Loucy (cell line): ENCODE results near the gene LMF2.

Experiments
- H2AFZ ChIP-seq: fragments of 200-600 bp; sonication (generic); 2 replicates; pipeline ENCODE4 v1.6.0; 2016; ENCODE audit warnings: antibody characterized with exemption, mild to moderate bottlenecking, low read length, moderate library complexity
- H3F3A ChIP-seq: fragments of 200-600 bp; 2 replicates; pipeline ENCODE4 v1.6.0; 2016; ENCODE audit warnings: antibody characterized with exemption, low read depth, mild to moderate bottlenecking
- H3K27me3 ChIP-seq: fragments of 200-600 bp; sonication (generic); 2 replicates; pipeline ENCODE4 v1.6.1; 2014; ENCODE audit warnings: low read length, mild to moderate bottlenecking; ENCODE audit not compliant: insufficient read depth, poor library complexity, severe bottlenecking
- H3K36me3 ChIP-seq: fragments of 200-600 bp; sonication (generic); 2 replicates; pipeline ENCODE4 v1.6.1; 2016; ENCODE audit warnings: low read length; ENCODE audit not compliant: insufficient read depth
- H3K4me1 ChIP-seq: fragments of 200-600 bp; sonication (generic); 2 replicates; pipeline ENCODE4 v1.5.1; 2014; ENCODE audit warnings: low read length, mild to moderate bottlenecking; ENCODE audit not compliant: insufficient read depth, poor library complexity, severe bottlenecking
- H3K4me2 ChIP-seq: fragments of 200-600 bp; sonication (generic); 2 replicates; pipeline ENCODE4 v1.6.0; 2014; ENCODE audit warnings: antibody characterized with exemption, low read length, low read depth, mild to moderate bottlenecking; ENCODE audit not compliant: poor library complexity, severe bottlenecking
- H3K4me3 ChIP-seq: fragments of 200-600 bp; sonication (generic); 2 replicates; pipeline ENCODE4 v1.5.1; 2014; ENCODE audit warnings: low read length, mild to moderate bottlenecking, mixed read lengths; ENCODE audit not compliant: poor library complexity, severe bottlenecking
- H3K79me2 ChIP-seq: fragments of 200-600 bp; sonication (generic); 2 replicates; pipeline ENCODE4 v1.6.1; 2014; ENCODE audit warnings: low read length; ENCODE audit not compliant: insufficient read depth
- H3K9ac ChIP-seq: fragments of 200-600 bp; sonication (generic); 2 replicates; pipeline ENCODE4 v1.6.0; 2014; ENCODE audit warnings: mild to moderate bottlenecking, low read depth, low read length, moderate library complexity; ENCODE audit not compliant: poor library complexity, severe bottlenecking
- H3K9me2 ChIP-seq: fragments of 200-600 bp; sonication (generic); replicated peaks from 2 replicates; pipeline ENCODE4 v1.6.1; 2016; ENCODE audit warnings: low read depth, low read length, mixed read lengths
- H3K9me3 ChIP-seq: fragments of 200-600 bp; sonication (generic); 2 replicates; pipeline ENCODE4 v1.6.1; 2014; ENCODE audit warnings: mild to moderate bottlenecking, antibody characterized with exemption, low read length, low read depth; ENCODE audit not compliant: insufficient read depth
- H4K20me1 ChIP-seq: fragments of 200-600 bp; sonication (generic); 2 replicates; pipeline ENCODE4 v1.6.0; 2014; ENCODE audit warnings: antibody characterized with exemption, low read length, mild to moderate bottlenecking; ENCODE audit not compliant: insufficient read depth, poor library complexity, severe bottlenecking
- EZH2phosphoT487 ChIP-seq: fragments of 200-600 bp; IDR thresholded peaks from 2 replicates; pipeline ENCODE4 v1.6.1; 2018; ENCODE audit warnings: antibody characterized with exemption, mild to moderate bottlenecking, moderate library complexity, borderline replicate concordance
- TF ChIP-seq, protein P1 (sequence below): fragments of 200-600 bp; sonication (generic); conservative IDR thresholded peaks from 2 replicates; pipeline ENCODE4 v1.5.1; 2014; ENCODE audit warnings: mild to moderate bottlenecking, antibody characterized with exemption, low read length

LMF2 gene

DNA sequence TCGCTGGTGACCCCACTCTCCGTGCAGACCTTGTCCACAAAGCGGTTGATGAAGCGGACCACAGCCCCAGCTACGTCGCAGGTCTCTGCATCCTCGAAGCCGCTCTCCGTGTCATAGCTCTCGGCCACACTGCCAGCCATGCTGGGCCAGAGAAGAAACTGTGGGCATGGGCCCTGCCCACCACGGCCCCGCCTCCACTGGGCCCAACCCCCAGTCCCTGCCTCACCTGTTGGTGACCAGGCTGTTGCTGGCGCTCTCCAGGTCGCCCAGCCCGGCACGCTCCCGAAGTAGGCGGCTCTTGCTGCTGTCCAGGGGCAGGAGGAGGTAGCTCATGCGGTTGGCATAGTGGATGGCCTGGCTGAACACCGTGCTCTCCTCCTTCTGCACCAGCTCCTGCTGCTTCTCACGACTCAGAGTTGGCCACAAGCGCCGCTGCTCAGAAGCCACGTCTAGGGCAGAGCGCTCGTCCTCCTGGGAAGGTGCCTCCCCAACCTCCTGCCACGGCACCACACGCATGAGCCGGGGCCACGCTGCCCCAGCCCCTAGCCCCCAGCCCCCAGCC is 45.4 kb downstream of the LMF2 start:
- Histone ChIP-seq H3F3A (no peaks in the 10 kb centered on the region), H3K4me2 (no peak overlapping the region), H3K27me3 (no peaks in the 10 kb centered on the region), H3K9ac (no peak overlapping the region), H3K79me2 (peaks cover 28% of the 10 kb centered on the region), H3K9me3 (no peaks in the 10 kb centered on the region), H3K36me3 (peaks cover 97% of the 10 kb centered on the region; the same call in 1 of the 2 replicates), H3K9me2 (no peaks in the 10 kb centered on the region), H4K20me1 (peaks cover 11% of the 10 kb centered on the region), H3K4me3 (no peak overlapping the region), H3K4me1 (peaks cover 5% of the 10 kb centered on the region), H2AFZ (no peak overlapping the region)
- TF ChIP-seq, protein P1, sequence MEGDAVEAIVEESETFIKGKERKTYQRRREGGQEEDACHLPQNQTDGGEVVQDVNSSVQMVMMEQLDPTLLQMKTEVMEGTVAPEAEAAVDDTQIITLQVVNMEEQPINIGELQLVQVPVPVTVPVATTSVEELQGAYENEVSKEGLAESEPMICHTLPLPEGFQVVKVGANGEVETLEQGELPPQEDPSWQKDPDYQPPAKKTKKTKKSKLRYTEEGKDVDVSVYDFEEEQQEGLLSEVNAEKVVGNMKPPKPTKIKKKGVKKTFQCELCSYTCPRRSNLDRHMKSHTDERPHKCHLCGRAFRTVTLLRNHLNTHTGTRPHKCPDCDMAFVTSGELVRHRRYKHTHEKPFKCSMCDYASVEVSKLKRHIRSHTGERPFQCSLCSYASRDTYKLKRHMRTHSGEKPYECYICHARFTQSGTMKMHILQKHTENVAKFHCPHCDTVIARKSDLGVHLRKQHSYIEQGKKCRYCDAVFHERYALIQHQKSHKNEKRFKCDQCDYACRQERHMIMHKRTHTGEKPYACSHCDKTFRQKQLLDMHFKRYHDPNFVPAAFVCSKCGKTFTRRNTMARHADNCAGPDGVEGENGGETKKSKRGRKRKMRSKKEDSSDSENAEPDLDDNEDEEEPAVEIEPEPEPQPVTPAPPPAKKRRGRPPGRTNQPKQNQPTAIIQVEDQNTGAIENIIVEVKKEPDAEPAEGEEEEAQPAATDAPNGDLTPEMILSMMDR, result no peak
- no peak for TF ChIP-seq EZH2phosphoT487

DNA sequence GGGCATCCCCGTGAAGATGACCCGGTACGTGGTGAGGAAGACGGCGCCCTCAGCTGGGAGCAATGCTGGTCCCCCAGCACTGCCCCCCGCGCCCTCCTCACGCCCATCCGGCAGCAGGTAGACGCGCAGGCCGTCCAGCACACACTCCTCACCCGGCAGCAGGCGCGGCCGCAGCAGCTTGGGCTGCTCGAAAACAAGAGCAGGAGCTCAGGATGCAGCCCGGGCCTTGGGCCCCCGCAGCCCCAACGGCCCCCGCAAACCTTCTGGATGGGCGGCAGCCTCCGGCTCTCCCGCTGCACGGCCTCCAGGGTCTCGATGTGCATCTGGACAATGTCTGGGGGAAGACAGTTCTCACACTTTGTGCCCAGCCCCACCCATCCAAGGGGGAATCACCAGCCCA is 46.0 kb downstream of the LMF2 start:
- Histone ChIP-seq H3K9me3 (no peaks in the 10 kb centered on the region), H3K27me3 (no peaks in the 10 kb centered on the region), H3K4me1 (no peaks in the 10 kb centered on the region), H4K20me1 (peaks cover 12% of the 10 kb centered on the region), H3K36me3 (peaks cover 97% of the 10 kb centered on the region; the same call in 1 of the 2 replicates), H3K79me2 (peaks cover 23% of the 10 kb centered on the region; the same call in 1 of the 2 replicates), H3K4me2 (no peak overlapping the region), H2AFZ (no peak overlapping the region), H3F3A (no peaks in the 10 kb centered on the region), H3K9ac (no peak overlapping the region), H3K4me3 (no peak overlapping the region), H3K9me2 (no peaks in the 10 kb centered on the region)
- TF ChIP-seq EZH2phosphoT487, result no peak
- TF ChIP-seq, protein P1, result no peak

DNA sequence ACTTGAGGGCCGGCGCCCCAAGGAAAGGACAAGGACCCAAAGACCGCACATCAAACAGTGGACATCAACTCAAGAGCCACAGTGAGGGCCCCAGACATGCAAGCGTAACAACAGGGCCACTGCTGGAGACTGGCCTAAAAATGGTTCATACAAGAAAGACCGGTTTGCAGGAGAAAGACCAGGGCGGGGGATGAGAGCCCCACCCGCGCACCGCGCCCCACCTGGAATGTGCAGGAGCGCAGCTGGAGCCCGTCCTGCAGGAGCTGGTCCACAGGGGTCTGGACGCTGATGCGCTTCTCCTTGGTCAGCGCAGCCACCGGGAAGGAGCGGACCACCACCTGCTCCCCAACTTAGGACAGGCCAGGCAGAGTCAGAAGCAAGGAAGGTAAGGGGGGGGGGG is 46.6 kb downstream of the LMF2 start:
- no peaks in the 10 kb centered on the region for H3K4me1 ChIP-seq
- H3K36me3 ChIP-seq, result peaks cover 95% of the 10 kb centered on the region; the same call in 1 of the 2 replicates
- H2AFZ ChIP-seq, result no peak overlapping the region
- no peak overlapping the region for H3K4me3 ChIP-seq
- no peaks in the 10 kb centered on the region for H3K9me2 ChIP-seq
- no peaks in the 10 kb centered on the region for H3K27me3 ChIP-seq
- no peaks in the 10 kb centered on the region for H3K9me3 ChIP-seq
- no peak overlapping the region for H3K4me2 ChIP-seq
- no peak for TF ChIP-seq EZH2phosphoT487
- TF ChIP-seq, protein P1, result no peak
- no peaks in the 10 kb centered on the region for H3F3A ChIP-seq
- no peak overlapping the region for H3K9ac ChIP-seq
- H4K20me1 ChIP-seq, result peaks cover 13% of the 10 kb centered on the region
- peaks cover 17% of the 10 kb centered on the region; the same call in 1 of the 2 replicates for H3K79me2 ChIP-seq
